Panc1 (cell line): ENCODE data around the gene TMEM170B. TPM values are rescaled to one million over a fixed set of nuclear protein-coding genes. Genes with fewer than 3 reads are reported as not detected.

Experiments
- ATAC-seq: fragments of 200-7000 bp; cut with Tn5 transposase; 2 replicates; pipeline ENCODE4 v1.9.1; 2020; ENCODE audit warnings: mild to moderate bottlenecking, moderate library complexity
- BruUV-seq: library from RNA; stranded (reverse); fragments of 400-500 nt; replicated peaks from 2 replicates; lab custom pipeline; 2021; lab: Mats Ljungman, UMichigan
- CTCF ChIA-PET: fragments of 300-600 bp; sonication (Branson Sonifier 250); formaldehyde crosslinking; loops from one replicate; lab custom pipeline; 2022; ENCODE audit warnings: antibody characterized with exemption; lab: Charles Lee
- POLR2A ChIA-PET: fragments of 300-600 bp; sonication (Branson Sonifier 250); formaldehyde crosslinking; loops from one replicate; lab custom pipeline; 2022; ENCODE audit warnings: antibody characterized with exemption; lab: Charles Lee
- DNase-seq: peaks from one replicate; pipeline ENCODE4 v3.0.0-alpha.2; 2010; ENCODE audit warnings: low read depth, low spot score
- H3K27ac ChIP-seq: 2 replicates; pipeline ENCODE4 v1.5.1; 2011; ENCODE audit warnings: mild to moderate bottlenecking, low read length, inconsistent platforms
- H3K27me3 ChIP-seq: fragments of 200-500 bp; sonication (Bioruptor generic); 2 replicates; pipeline ENCODE4 v1.6.0; 2014; ENCODE audit warnings: low read length, inconsistent platforms; ENCODE audit not compliant: control insufficient read depth, insufficient read depth
- H3K36me3 ChIP-seq: fragments of 200-500 bp; sonication (Bioruptor generic); 2 replicates; pipeline ENCODE4 v1.5.1; 2014; ENCODE audit warnings: inconsistent platforms, mild to moderate bottlenecking, low read length, moderate library complexity; ENCODE audit not compliant: control insufficient read depth, insufficient read depth
- H3K4me1 ChIP-seq: 2 replicates; pipeline ENCODE4 v1.5.1; 2011; ENCODE audit warnings: inconsistent platforms, mild to moderate bottlenecking, low read length, moderate library complexity; ENCODE audit not compliant: control insufficient read depth, insufficient read depth
- H3K4me3 ChIP-seq, 2 experiments: 2 replicates each; pipeline ENCODE4 v1.5.1; 2011 to 2012; ENCODE audit warnings: low read depth in 2 of 2, low read length in 2 of 2, mild to moderate bottlenecking in 2 of 2, inconsistent platforms in 1 of 2, moderate library complexity in 1 of 2
- H3K9me3 ChIP-seq: fragments of 200-500 bp; sonication (Bioruptor generic); 2 replicates; pipeline ENCODE4 v1.5.1; 2014; ENCODE audit warnings: low read depth, mild to moderate bottlenecking, inconsistent platforms, low read length, moderate library complexity; ENCODE audit not compliant: control insufficient read depth, insufficient read depth
- CTCF ChIP-seq: fragments of 450-650 bp; IDR thresholded peaks from 2 replicates; pipeline ENCODE4 v1.5.1; 2017; ENCODE audit warnings: mild to moderate bottlenecking
- POLR2AphosphoS5 ChIP-seq: IDR thresholded peaks from 2 replicates; pipeline ENCODE4 v1.6.1; 2012; ENCODE audit warnings: mild to moderate bottlenecking, low read depth, low read length, moderate library complexity
- REST ChIP-seq, 2 experiments: IDR thresholded peaks; 2 replicates each; pipeline ENCODE4 v1.6.1; 2011 to 2012; ENCODE audit warnings: low read depth in 2 of 2, control low read depth in 1 of 2, low read length in 1 of 2, mild to moderate bottlenecking in 1 of 2, moderate library complexity in 1 of 2; ENCODE audit not compliant: insufficient read depth in 1 of 2
- SIN3A ChIP-seq: IDR thresholded peaks from 2 replicates; pipeline ENCODE4 v1.6.1; 2012; ENCODE audit warnings: low read depth, mild to moderate bottlenecking, low read length, moderate library complexity, borderline replicate concordance; ENCODE audit not compliant: insufficient read depth
- TCF7L2 ChIP-seq: IDR thresholded peaks from 2 replicates; pipeline ENCODE4 v1.6.1; 2011; ENCODE audit warnings: mild to moderate bottlenecking, low read depth, low read length, inconsistent platforms
- in situ Hi-C: cut with HindIII; loops from 2 replicates; pipeline ENCODE4 v1.10.0; 2016; ENCODE audit warnings: low sequenced_read_pairs, low pct_unique_long_range_greater_than_20kb
- intact Hi-C: fragments of 100-400 bp; cut with micrococcal nuclease; formaldehyde crosslinking; loops from one replicate; pipeline ENCODE4 v1.10.0; 2022; ENCODE audit not compliant: unreplicated experiment
- total RNA-seq: library from RNA; stranded (reverse); gene quantifications from one replicate; pipeline ENCODE4 v1.2.1, GENCODE V29; 2021; ENCODE audit not compliant: unreplicated experiment

TMEM170B gene
- total RNA-seq, 1 experiment from 2014 or later = 1.3 TPM

- POLR2A ChIA-PET = no interaction called here
- intact Hi-C loops = no loop called here
- no TSS peak for BruUV-seq
- no peak for DNase-seq
- TF ChIP-seq SIN3A = no peak
- no peak for TF ChIP-seq CTCF
- no peak for TF ChIP-seq REST (IDR thresholded peaks at IDR 0.05; ENCODE audit: insufficient read depth in 1 of 2, low read depth in 2 of 2, low read length in 1 of 2)
- TF ChIP-seq TCF7L2 = no peak
- TF ChIP-seq POLR2AphosphoS5 = no peak
- Histone ChIP-seq H3K27ac (no peak overlapping the region), H3K4me1 (0 out of 2 replicates have a peak, but pooled peaks cover 6% of the 10 kb centered on the region), H3K36me3 (no peaks in the 10 kb centered on the region), H3K9me3 (no peaks in the 10 kb centered on the region), H3K27me3 (no peaks in the 10 kb centered on the region), H3K4me3 (no peak overlapping the region)
- ATAC-seq = no peak
- in situ Hi-C loops = no loop called here
- CTCF ChIA-PET = no interaction called here
These were observed 76.3 kb downstream of the TMEM170B start for GRCh38 chr6:11613858-11614257.

GRCh38 chr6:11614534-11615213, 77.1 kb downstream of the TMEM170B start:
- no peaks in the 10 kb centered on the region for H3K9me3 ChIP-seq
- no peaks in the 10 kb centered on the region for H3K4me1 ChIP-seq
- ATAC-seq (no peak), DNase-seq (no peak)
- no peaks in the 10 kb centered on the region for H3K36me3 ChIP-seq
- no TSS peak for BruUV-seq
- H3K27me3 ChIP-seq = no peaks in the 10 kb centered on the region
- POLR2A ChIA-PET = no interaction called here
- CTCF ChIA-PET = no interaction called here
- in situ Hi-C loops = no loop called here
- intact Hi-C loops = no loop called here
- no peak for TF ChIP-seq SIN3A
- no peak for TF ChIP-seq REST (IDR thresholded peaks at IDR 0.05; ENCODE audit: insufficient read depth in 1 of 2, low read depth in 2 of 2, low read length in 1 of 2)
- no peak overlapping the region for H3K4me3 ChIP-seq
- H3K27ac ChIP-seq = no peak overlapping the region
